Measurements from ENCODE around the gene TSPAN5.

The TSPAN5 gene

GRCh38 chr4:98664959-98665358 lies 6.5 kb upstream of the TSPAN5 start:
- no peak for ATAC-seq
- TF ChIP-seq, protein P1, sequence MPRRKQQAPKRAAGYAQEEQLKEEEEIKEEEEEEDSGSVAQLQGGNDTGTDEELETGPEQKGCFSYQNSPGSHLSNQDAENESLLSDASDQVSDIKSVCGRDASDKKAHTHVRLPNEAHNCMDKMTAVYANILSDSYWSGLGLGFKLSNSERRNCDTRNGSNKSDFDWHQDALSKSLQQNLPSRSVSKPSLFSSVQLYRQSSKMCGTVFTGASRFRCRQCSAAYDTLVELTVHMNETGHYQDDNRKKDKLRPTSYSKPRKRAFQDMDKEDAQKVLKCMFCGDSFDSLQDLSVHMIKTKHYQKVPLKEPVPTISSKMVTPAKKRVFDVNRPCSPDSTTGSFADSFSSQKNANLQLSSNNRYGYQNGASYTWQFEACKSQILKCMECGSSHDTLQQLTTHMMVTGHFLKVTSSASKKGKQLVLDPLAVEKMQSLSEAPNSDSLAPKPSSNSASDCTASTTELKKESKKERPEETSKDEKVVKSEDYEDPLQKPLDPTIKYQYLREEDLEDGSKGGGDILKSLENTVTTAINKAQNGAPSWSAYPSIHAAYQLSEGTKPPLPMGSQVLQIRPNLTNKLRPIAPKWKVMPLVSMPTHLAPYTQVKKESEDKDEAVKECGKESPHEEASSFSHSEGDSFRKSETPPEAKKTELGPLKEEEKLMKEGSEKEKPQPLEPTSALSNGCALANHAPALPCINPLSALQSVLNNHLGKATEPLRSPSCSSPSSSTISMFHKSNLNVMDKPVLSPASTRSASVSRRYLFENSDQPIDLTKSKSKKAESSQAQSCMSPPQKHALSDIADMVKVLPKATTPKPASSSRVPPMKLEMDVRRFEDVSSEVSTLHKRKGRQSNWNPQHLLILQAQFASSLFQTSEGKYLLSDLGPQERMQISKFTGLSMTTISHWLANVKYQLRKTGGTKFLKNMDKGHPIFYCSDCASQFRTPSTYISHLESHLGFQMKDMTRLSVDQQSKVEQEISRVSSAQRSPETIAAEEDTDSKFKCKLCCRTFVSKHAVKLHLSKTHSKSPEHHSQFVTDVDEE (CRISPR knock-in tag; IDR thresholded peaks at IDR 0.05), result no peak
- no peak for TF ChIP-seq OSR1 (CRISPR knock-in tag; IDR thresholded peaks at IDR 0.05)
- TF ChIP-seq ESRRG (CRISPR knock-in tag; IDR thresholded peaks at IDR 0.05), result no peak
- TF ChIP-seq GLIS3 (CRISPR knock-in tag; IDR thresholded peaks at IDR 0.05), result no peak
- TF ChIP-seq PATZ1 (CRISPR knock-in tag; IDR thresholded peaks at IDR 0.05; ENCODE audit: borderline replicate concordance), result no peak
- TF ChIP-seq ZNF70 (CRISPR knock-in tag; IDR thresholded peaks at IDR 0.05), result no peak
- no peak for TF ChIP-seq SNAI2 (CRISPR knock-in tag; IDR thresholded peaks at IDR 0.05)
- TF ChIP-seq CSDC2 (CRISPR knock-in tag; IDR thresholded peaks at IDR 0.05), result no peak
- TF ChIP-seq BACH2 (CRISPR knock-in tag; IDR thresholded peaks at IDR 0.05; ENCODE audit: borderline replicate concordance), result no peak

- ATAC-seq, result no peak
Observed at GRCh38 chr4:98663226-98664006, 5.0 kb upstream of the TSPAN5 start.

GRCh38 chr4:98662626-98663225 lies 4.3 kb upstream of the TSPAN5 start:
- no peak for ATAC-seq
- TF ChIP-seq ZNF8 (CRISPR knock-in tag; IDR thresholded peaks at IDR 0.05) (no peak), POU6F1 (CRISPR knock-in tag; IDR thresholded peaks at IDR 0.05; ENCODE audit: borderline replicate concordance, low read depth) (no peak), ESRRG (CRISPR knock-in tag; IDR thresholded peaks at IDR 0.05) (no peak), CSDC2 (CRISPR knock-in tag; IDR thresholded peaks at IDR 0.05) (no peak), ZFP3 (CRISPR knock-in tag; IDR thresholded peaks at IDR 0.05) (no peak), ARNTL (CRISPR knock-in tag; IDR thresholded peaks at IDR 0.05; ENCODE audit: borderline replicate concordance, low read depth) (no peak), OSR1 (CRISPR knock-in tag; IDR thresholded peaks at IDR 0.05) (no peak), TCF4 (CRISPR knock-in tag; IDR thresholded peaks at IDR 0.05; ENCODE audit: borderline replicate concordance) (no peak), ZNF565 (CRISPR knock-in tag; conservative IDR thresholded peaks at IDR 0.05; ENCODE audit: low read depth) (no peak), RARB (CRISPR knock-in tag; IDR thresholded peaks at IDR 0.05) (no peak), ZC3H10 (CRISPR knock-in tag; IDR thresholded peaks at IDR 0.05) (no peak), PPARA (CRISPR knock-in tag; IDR thresholded peaks at IDR 0.05; ENCODE audit: borderline replicate concordance) (no peak), CSRNP3 (CRISPR knock-in tag; IDR thresholded peaks at IDR 0.05) (no peak), TOX (CRISPR knock-in tag; IDR thresholded peaks at IDR 0.05; ENCODE audit: borderline replicate concordance) (no peak), BACH2 (CRISPR knock-in tag; IDR thresholded peaks at IDR 0.05; ENCODE audit: borderline replicate concordance) (no peak), ZNF70 (CRISPR knock-in tag; IDR thresholded peaks at IDR 0.05) (no peak), ZFP30 (CRISPR knock-in tag; IDR thresholded peaks at IDR 0.05) (no peak)
- TF ChIP-seq, protein P2, sequence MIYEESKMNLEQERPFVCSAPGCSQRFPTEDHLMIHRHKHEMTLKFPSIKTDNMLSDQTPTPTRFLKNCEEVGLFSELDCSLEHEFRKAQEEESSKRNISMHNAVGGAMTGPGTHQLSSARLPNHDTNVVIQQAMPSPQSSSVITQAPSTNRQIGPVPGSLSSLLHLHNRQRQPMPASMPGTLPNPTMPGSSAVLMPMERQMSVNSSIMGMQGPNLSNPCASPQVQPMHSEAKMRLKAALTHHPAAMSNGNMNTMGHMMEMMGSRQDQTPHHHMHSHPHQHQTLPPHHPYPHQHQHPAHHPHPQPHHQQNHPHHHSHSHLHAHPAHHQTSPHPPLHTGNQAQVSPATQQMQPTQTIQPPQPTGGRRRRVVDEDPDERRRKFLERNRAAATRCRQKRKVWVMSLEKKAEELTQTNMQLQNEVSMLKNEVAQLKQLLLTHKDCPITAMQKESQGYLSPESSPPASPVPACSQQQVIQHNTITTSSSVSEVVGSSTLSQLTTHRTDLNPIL (CRISPR knock-in tag; IDR thresholded peaks at IDR 0.05; ENCODE audit: low read depth), result no peak
- TF ChIP-seq, protein P1 (CRISPR knock-in tag; IDR thresholded peaks at IDR 0.05), result no peak

More at GRCh38 chr4:98663226-98664006, 5.0 kb upstream of the TSPAN5 start:
- no peak for TF ChIP-seq PPARA (CRISPR knock-in tag; IDR thresholded peaks at IDR 0.05; ENCODE audit: borderline replicate concordance)

Data from SK-N-SH treated with all-trans-retinoic acid at 6 μM for 48 hours (cell line).